WERI-Rb-1 (cell line): ENCODE data around the gene PSAP.

Source experiments
- DNase-seq: peaks from one replicate; pipeline ENCODE4 v3.0.0-alpha.2; 2020
- H3K27ac ChIP-seq: fragments of 250-450 bp; sonication (Bioruptor Pico); 2 replicates; pipeline ENCODE4 v1.5.1; 2020; ENCODE audit warnings: mild to moderate bottlenecking, moderate library complexity
- H3K27me3 ChIP-seq: fragments of 250-450 bp; sonication (Bioruptor Pico); 2 replicates; pipeline ENCODE4 v1.5.1; 2021; ENCODE audit warnings: mild to moderate bottlenecking, low read depth, moderate library complexity; ENCODE audit not compliant: insufficient read depth, severe bottlenecking
- H3K36me3 ChIP-seq: fragments of 250-450 bp; sonication (Bioruptor Pico); 2 replicates; pipeline ENCODE4 v1.5.1; 2020; ENCODE audit warnings: mild to moderate bottlenecking, moderate library complexity
- H3K4me3 ChIP-seq: 2 replicates; pipeline ENCODE4 v1.5.1; 2011; ENCODE audit warnings: low read depth, mild to moderate bottlenecking, control low read depth, low read length
- H3K9me3 ChIP-seq: fragments of 250-450 bp; sonication (Bioruptor Pico); 2 replicates; pipeline ENCODE4 v1.5.1; 2021; ENCODE audit warnings: mild to moderate bottlenecking, moderate library complexity; ENCODE audit not compliant: severe bottlenecking
- TF ChIP-seq, protein P1 (sequence below): IDR thresholded peaks from 2 replicates; pipeline ENCODE4 v1.5.1; 2011; ENCODE audit warnings: low read depth, mild to moderate bottlenecking, control low read depth, inconsistent platforms, low read length

PSAP gene

DNA sequence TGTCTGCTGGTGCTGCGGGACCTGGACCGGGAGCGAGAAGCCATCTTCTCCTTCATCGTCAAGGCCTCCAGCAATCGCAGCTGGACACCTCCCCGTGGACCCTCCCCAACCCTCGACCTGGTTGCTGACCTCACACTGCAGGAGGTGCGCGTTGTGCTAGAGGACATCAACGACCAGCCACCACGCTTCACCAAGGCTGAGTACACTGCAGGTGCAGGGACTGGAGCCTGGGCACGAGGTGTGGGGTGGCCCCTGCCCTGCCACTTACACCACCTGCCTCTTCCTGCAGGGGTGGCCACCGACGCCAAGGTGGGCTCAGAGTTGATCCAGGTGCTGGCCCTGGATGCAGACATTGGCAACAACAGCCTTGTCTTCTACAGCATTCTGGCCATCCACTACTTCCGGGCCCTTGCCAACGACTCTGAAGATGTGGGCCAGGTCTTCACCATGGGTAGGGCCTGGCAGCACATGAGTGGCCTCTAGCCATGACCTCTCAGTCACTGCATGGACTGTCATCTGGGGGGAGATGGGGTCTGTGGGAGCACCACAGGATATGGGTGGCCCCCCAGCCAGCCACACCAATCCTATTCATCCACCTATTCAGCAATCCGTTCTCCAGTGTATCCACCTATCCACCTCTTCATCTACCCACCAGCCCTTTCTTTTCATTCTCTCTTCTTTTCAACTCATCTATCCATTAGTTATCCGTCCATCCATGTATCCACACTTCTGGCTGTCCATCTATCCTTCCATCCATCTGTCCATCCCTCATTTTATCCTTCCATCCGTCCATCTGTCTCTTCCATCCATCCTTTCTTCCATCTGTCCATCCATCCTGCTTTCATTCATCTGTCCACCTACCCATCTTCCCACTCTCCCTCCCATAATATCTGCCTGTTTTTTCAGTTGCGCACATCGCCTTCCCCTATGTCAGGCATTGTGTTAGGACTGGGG, 43.2 kb downstream of the PSAP start:
- H3K9me3 ChIP-seq = no peaks in the 10 kb centered on the region
- no peak overlapping the region for H3K4me3 ChIP-seq
- H3K36me3 ChIP-seq = peaks cover 46% of the 10 kb centered on the region
- TF ChIP-seq, protein P1, sequence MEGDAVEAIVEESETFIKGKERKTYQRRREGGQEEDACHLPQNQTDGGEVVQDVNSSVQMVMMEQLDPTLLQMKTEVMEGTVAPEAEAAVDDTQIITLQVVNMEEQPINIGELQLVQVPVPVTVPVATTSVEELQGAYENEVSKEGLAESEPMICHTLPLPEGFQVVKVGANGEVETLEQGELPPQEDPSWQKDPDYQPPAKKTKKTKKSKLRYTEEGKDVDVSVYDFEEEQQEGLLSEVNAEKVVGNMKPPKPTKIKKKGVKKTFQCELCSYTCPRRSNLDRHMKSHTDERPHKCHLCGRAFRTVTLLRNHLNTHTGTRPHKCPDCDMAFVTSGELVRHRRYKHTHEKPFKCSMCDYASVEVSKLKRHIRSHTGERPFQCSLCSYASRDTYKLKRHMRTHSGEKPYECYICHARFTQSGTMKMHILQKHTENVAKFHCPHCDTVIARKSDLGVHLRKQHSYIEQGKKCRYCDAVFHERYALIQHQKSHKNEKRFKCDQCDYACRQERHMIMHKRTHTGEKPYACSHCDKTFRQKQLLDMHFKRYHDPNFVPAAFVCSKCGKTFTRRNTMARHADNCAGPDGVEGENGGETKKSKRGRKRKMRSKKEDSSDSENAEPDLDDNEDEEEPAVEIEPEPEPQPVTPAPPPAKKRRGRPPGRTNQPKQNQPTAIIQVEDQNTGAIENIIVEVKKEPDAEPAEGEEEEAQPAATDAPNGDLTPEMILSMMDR = no peak
- no peak overlapping the region for H3K27ac ChIP-seq
- no peaks in the 10 kb centered on the region for H3K27me3 ChIP-seq
- DNase-seq = no peak

DNA sequence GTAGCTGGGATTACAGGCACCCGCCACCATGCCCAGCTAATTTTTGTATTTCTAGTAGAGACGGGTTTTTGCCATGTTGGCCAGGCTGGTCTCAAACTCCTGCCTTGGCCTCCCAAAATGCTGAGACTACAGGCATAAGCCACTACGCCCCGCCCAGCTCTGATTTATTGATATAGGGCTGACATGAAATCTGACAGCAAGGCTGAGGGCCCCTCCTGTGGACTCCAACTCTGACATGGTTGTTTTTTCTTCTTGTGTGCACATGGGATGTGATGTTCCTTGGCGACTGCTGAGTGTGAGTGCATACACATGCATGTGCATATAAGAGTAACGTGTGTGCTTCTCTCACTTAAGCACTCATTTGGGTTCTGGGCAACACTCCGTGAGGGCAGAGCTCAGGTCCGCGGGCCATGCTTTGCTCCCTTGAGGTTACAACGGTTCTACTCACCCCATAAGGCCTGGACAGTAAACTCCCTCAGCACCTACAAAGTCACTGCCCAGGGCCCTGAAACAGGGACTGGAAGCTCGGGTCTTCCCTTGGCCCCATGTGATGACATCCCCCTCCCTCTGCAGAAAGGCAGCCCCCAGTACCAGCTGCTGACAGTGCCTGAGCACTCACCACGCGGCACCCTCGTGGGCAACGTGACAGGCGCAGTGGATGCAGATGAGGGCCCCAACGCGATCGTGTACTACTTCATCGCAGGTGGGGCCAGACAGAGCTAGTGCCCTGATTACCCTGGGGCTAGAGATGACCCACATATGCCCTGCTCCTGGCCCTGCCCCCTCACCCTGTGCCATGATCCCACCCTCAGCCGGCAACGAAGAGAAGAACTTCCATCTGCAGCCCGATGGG, 44.1 kb downstream of the PSAP start:
- DNase-seq = no peak
- no peaks in the 10 kb centered on the region for H3K9me3 ChIP-seq
- peaks cover 40% of the 10 kb centered on the region for H3K36me3 ChIP-seq
- TF ChIP-seq, protein P1 = no peak
- H3K27ac ChIP-seq = no peak overlapping the region
- no peak overlapping the region for H3K4me3 ChIP-seq
- H3K27me3 ChIP-seq = no peaks in the 10 kb centered on the region

DNA sequence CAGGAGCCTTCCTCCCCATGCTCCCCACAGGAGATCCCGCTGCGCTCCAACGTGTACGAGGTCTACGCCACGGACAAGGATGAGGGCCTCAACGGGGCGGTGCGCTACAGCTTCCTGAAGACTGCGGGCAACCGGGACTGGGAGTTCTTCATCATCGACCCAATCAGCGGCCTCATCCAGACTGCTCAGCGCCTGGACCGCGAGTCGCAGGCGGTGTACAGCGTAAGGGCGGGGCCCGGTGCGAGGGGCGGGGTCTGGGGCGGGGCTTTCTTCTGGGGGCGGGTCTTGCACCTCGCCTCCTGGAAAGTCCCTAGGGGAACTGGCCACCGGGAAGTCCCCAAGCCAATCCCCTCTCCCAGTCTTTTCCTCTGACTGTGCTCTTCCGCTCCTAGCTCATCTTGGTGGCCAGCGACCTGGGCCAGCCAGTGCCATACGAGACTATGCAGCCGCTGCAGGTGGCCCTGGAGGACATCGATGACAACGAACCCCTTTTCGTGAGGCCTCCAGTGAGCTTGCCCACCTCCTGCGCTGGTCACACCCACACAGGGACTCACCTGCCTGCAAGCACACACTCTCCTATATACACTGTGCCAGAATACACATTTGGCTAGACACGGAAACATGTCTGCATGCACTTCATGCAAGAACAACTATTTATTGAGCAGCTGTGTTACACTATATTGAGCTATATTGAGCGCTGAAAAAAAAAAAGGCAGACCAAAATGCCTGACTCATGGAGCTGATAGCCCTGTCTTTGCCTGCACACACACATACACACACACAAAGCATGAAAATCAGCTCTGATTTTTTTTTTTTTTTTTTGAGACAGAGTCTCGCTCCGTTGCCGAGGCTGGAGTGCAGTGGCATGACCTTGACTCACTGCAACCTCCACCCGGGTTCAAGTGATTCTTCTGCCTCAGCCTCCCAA, 45.0 kb downstream of the PSAP start:
- Histone ChIP-seq H3K27ac (no peak overlapping the region), H3K4me3 (no peak overlapping the region), H3K27me3 (no peaks in the 10 kb centered on the region), H3K9me3 (no peaks in the 10 kb centered on the region), H3K36me3 (peaks cover 38% of the 10 kb centered on the region)
- TF ChIP-seq, protein P1 = no peak
- DNase-seq = no peak

DNA sequence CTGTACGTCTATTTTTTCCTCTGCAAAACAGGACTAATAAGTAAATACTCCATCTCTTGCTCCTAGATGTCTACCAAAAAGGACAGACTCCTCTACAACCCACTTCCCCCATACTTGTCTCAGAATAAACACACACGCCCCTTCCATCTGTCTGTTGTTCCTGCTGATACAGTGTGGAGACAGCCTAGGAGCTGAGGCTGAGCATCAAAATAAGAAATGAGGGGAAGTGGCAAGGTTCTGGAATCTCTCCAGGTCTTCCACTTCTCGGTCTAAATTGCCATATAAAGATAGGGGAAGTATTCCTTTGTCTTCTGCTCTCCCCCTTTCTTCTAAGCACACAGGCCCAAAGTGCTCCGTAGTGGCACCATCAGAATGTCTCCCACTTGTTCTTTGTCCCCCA, 47.0 kb downstream of the PSAP start:
- Histone ChIP-seq H3K4me3 (no peak overlapping the region), H3K27me3 (no peaks in the 10 kb centered on the region), H3K36me3 (peaks cover 37% of the 10 kb centered on the region), H3K9me3 (no peaks in the 10 kb centered on the region), H3K27ac (no peak overlapping the region)
- TF ChIP-seq, protein P1 = no peak
- no peak for DNase-seq

DNA sequence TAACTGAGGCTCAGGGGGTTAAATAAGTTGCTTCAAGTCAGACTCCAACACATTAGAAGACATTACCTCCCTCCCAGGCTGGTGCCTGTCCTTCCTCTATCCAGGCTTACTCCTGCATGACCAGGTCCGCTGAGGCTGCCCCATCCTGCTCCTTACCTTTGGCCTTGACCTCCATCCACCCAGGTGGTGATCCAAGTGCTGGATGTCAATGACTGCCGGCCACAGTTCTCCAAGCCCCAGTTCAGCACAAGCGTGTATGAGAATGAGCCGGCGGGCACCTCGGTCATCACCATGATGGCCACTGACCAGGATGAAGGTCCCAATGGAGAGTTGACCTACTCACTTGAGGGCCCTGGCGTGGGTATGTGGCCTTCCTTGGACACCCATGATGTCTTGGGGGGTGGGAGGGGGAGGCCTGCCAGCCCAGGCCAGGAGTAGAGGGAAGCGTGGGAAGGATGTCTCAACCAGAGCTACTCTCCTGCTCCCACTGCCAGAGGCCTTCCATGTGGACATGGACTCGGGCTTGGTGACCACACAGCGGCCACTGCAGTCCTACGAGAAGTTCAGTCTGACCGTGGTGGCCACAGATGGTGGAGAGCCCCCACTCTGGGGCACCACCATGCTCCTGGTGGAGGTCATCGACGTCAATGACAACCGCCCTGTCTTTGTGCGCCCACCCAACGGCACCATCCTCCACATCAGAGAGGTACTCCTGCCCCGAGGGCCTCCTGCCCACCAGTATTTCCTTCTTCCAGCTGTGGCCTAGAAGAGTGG, 48.1 kb downstream of the PSAP start:
- TF ChIP-seq, protein P1 = no peak
- Histone ChIP-seq H3K27ac (no peak overlapping the region), H3K36me3 (peaks cover 35% of the 10 kb centered on the region), H3K4me3 (no peak overlapping the region), H3K9me3 (no peaks in the 10 kb centered on the region), H3K27me3 (no peaks in the 10 kb centered on the region)
- no peak for DNase-seq
